Thyroid gland (tissue), 4 donors: ENCODE results near the gene KAZN.

Experiments used
- CTCF ChIP-seq, 6 experiments: fragments of 200-600 bp in 3 of 6; fragments of 450-650 bp in 3 of 6; sonication (generic) in 3 of 6; IDR thresholded peaks; one replicate each; pipeline ENCODE4 v1.5.1; 2016 to 2019; ENCODE audit warnings: antibody characterized with exemption in 6 of 6, mild to moderate bottlenecking in 2 of 6, inconsistent platforms in 1 of 6, moderate library complexity in 1 of 6
- POLR2A ChIP-seq, 2 donors: fragments of 450-650 bp; IDR thresholded peaks; one replicate each; pipeline ENCODE4 v1.6.1; 2017; ENCODE audit warnings: antibody characterized with exemption in 2 of 2, mild to moderate bottlenecking in 2 of 2, moderate library complexity in 1 of 2

DNA sequence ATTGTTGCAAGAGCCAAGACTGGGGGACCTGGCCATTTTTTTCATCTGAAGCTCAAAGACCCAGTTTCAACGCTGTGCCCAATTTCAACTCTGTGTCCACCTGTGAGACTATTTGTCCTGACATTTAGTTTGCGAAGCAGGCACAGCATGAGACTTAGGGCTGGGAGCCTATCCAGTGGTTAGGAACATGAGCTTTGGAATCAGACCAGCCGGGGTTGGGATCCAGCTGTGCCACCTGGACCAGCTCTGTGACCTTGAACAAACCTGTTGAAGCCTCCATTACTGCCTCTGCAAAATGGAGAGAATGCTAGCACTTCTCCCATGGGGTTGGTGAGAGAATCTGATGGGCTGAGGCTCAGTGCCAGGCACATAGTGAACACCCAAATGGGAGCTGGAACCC is 348.9 kb downstream of the KAZN start:
- TF ChIP-seq CTCF (IDR thresholded peaks at IDR 0.05) (no peak), POLR2A (IDR thresholded peaks at IDR 0.05) (no peak)
